Erythroblast (primary cell): ENCODE measurements around the gene LENEP.

Experiments used
- GATA1 ChIP-seq: IDR thresholded peaks from 2 replicates; pipeline ENCODE4 v1.6.1; 2011; ENCODE audit warnings: low read depth, mild to moderate bottlenecking, control low read depth, low read length, moderate library complexity
- POLR2A ChIP-seq: IDR thresholded peaks from 2 replicates; pipeline ENCODE4 v1.6.1; 2011; ENCODE audit warnings: mild to moderate bottlenecking, low read length

- TF ChIP-seq POLR2A (no peak), GATA1 (no peak)
Measured at GRCh38 chr1:154975409-154976059, 17.9 kb upstream of the LENEP start.
